ENCODE results near the gene FGR. TPM values are rescaled to one million over a fixed set of nuclear protein-coding genes. Genes with fewer than 3 reads are reported as not detected.

The FGR gene
- total and polyA plus RNA-seq, 11 donors = 1.1 to 25.9 (median 3.3) TPM

DNA sequence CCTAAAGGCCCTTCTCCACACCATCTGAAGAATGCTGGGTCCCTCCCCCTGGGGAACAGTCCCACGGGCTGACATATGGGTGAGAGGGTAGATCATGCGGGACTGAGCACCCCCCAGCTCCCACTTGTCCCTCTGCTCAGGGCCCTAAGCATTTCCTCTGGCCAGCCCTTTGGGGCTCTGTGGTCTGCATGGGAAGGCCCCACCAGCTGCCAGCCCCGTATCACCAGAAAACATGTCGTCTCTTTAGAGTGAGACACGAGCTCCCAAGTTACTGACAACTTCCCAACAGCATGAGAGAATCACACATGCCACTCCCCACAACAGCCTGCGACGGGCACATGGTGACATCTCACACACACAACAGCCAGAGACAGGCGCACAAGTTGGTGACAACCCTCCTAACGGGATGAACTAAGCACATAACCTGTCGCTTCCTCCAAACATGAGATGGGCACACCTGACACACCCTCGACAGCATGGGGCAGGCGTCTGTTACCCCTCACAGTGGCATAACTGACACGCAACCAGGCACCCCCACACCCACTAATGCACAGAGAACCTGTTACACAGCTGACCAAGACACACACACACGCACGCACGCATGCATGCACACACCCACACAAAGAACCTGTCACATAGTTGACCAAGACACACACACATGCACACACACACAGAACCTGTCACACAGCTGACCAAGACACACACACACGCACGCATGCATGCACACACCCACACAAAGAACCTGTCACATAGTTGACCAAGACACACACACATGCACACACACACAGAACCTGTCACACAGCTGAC lies 72.2 kb downstream of the FGR start:
- 58 to 65% (median 62%) methylated on average over 17 to 18 of the region's 18 CpGs for WGBS, 4 donors

More for the DNA sequence above, 72.2 kb downstream of the FGR start:
- DNase-seq (peak in 1 of 5 donors; percentile 50), ATAC-seq (peak in 1 of 4 donors; percentile 2)
- no peaks in the 10 kb centered on the region for H3K9me3 ChIP-seq
- intact Hi-C loops (cut with DNase I) = loop anchor here in 2 of 10 donors (2.0 to 5.0 kb wide), 2 partner anchors 35 to 40 kb away; no protein-coding TSS in a partner anchor
- H3K36me3 ChIP-seq = peaks cover 0 to 15% (median 9%) of the 10 kb centered on the region in 9 donors
- H3K4me1 ChIP-seq = peaks cover 16 to 95% (median 83%) of the 10 kb centered on the region in 12 donors
- TF ChIP-seq, protein P1, sequence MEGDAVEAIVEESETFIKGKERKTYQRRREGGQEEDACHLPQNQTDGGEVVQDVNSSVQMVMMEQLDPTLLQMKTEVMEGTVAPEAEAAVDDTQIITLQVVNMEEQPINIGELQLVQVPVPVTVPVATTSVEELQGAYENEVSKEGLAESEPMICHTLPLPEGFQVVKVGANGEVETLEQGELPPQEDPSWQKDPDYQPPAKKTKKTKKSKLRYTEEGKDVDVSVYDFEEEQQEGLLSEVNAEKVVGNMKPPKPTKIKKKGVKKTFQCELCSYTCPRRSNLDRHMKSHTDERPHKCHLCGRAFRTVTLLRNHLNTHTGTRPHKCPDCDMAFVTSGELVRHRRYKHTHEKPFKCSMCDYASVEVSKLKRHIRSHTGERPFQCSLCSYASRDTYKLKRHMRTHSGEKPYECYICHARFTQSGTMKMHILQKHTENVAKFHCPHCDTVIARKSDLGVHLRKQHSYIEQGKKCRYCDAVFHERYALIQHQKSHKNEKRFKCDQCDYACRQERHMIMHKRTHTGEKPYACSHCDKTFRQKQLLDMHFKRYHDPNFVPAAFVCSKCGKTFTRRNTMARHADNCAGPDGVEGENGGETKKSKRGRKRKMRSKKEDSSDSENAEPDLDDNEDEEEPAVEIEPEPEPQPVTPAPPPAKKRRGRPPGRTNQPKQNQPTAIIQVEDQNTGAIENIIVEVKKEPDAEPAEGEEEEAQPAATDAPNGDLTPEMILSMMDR (IDR thresholded peaks at IDR 0.05) = no peak
- no peak for TF ChIP-seq POLR2A (IDR thresholded peaks at IDR 0.05)
- H3K27me3 ChIP-seq = no peaks in the 10 kb centered on the region
- H3K4me3 ChIP-seq = peak overlapping the region in 3 of 12 donors; percentile 5 to 26 (median 7)
- peak overlapping the region; percentile 75 to 95 (median 92) for H3K27ac ChIP-seq

Other genes with a start within 250 kb of the FGR start
- 1 to 10 TPM in 2 of 9 donors, under 1 TPM in 6, not detected in 1; 0.28 to 2.4 (median 0.53) TPM for gene GPR3, start 242.6 kb downstream of the FGR start, total RNA-seq
- gene GPR3, start 242.6 kb downstream of the FGR start, polyA plus RNA-seq = 1 to 10 TPM in 1 of 2 donors, under 1 TPM in 1; 0.11 to 3.7 TPM
- gene WASF2, start 145.0 kb downstream of the FGR start, total RNA-seq = 100 to 1,000 TPM in 1 of 9 donors, 10 to 100 TPM in 8; 27.5 to 103 (median 47.9) TPM
- gene WASF2, start 145.0 kb downstream of the FGR start, polyA plus RNA-seq = 10 to 100 TPM; 14.2 to 52.0 TPM
- gene AHDC1, start 31.0 kb downstream of the FGR start, total RNA-seq = 10 to 100 TPM; 29.2 to 50.2 (median 42.1) TPM
- 10 to 100 TPM; 25.8 to 48.4 TPM for gene AHDC1, start 31.0 kb downstream of the FGR start, polyA plus RNA-seq
- gene IFI6, start 37.0 kb upstream of the FGR start, total RNA-seq = 100 to 1,000 TPM in 1 of 9 donors, 10 to 100 TPM in 8; 18.3 to 140 (median 70.2) TPM
- 10 to 100 TPM; 44.5 to 61.9 TPM for gene IFI6, start 37.0 kb upstream of the FGR start, polyA plus RNA-seq
- 10 to 100 TPM in 8 of 9 donors, 1 to 10 TPM in 1; 9.7 to 24.0 (median 13.5) TPM for gene FAM76A, start 90.8 kb upstream of the FGR start, total RNA-seq
- gene FAM76A, start 90.8 kb upstream of the FGR start, polyA plus RNA-seq = 1 to 10 TPM; 3.7 to 4.4 TPM
- 10 to 100 TPM; 15.3 to 46.8 (median 26.5) TPM for gene STX12, start 138.0 kb upstream of the FGR start, total RNA-seq
- gene STX12, start 138.0 kb upstream of the FGR start, polyA plus RNA-seq = 10 to 100 TPM; 10.7 to 29.2 TPM
- gene PPP1R8, start 195.6 kb upstream of the FGR start, total RNA-seq = 10 to 100 TPM; 21.4 to 31.8 (median 25.1) TPM
- gene PPP1R8, start 195.6 kb upstream of the FGR start, polyA plus RNA-seq = 10 to 100 TPM; 13.3 to 32.9 TPM
- gene THEMIS2, start 237.4 kb upstream of the FGR start, total RNA-seq = 10 to 100 TPM in 3 of 9 donors, 1 to 10 TPM in 6; 1.7 to 50.8 (median 6.1) TPM
- gene THEMIS2, start 237.4 kb upstream of the FGR start, polyA plus RNA-seq = 1 to 10 TPM; 3.4 to 7.3 TPM

All from heart left ventricle (tissue), 16 donors.